ENCODE measurements around the gene ZCCHC2. TPM values are rescaled to one million over a fixed set of nuclear protein-coding genes. Genes with fewer than 3 reads are reported as not detected.

Gene ZCCHC2
- total RNA-seq, 1 experiment from 2014 or later, result 12.4 TPM

DNA sequence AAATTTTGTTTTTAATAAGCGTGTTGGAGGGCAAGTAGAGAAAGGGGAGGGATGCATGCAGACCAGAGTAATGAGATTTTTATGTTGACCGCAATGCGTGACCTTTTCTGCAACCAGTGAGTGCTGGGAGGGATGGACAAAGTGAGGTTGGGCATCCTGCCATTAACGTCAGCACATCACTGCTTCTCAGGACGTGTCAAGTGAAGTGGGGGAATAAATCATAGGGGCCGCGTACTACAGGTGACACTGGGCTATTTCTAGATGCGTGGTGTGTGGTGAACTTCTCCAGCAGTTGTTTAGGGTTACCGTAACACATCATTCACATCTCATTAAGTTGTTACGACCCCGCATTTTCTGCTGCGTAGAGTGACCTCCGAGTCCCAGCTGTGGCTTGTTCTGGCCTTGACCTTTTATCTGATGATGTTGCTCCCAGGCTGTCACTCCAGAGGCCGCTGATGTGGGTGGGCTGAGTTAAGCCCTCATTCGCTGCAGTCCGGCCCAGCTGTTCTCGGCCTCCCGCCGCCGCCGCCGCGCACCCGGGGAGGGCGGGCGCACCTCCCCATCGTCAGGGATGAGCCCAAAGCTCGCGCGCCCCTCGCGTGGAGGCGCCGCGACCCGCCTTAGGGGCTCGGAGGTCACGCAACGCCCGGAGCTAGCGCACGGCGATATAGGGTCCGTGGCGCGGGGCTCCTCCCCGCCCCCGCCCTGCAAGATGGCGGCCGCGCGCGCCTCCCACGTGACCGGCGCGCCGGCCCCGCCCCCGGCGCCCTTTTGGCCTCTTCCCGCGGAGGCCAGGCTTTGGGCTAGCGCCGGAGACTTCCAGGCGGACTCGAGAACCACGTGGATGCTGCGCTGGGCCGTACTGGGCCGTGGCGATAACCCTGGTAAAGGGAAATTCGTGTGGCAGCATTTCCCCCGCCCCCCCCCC, 3.5 kb downstream of the ZCCHC2 start:
- Histone ChIP-seq H3K23me2 (ENCODE audit: insufficient read length, low read depth, low read length, poor library complexity, severe bottlenecking) (peaks cover 13% of the 10 kb centered on the region), H2AK5ac (ENCODE audit: insufficient read length, low read length) (no peak overlapping the region), H3K4ac (ENCODE audit: low read depth, low read length) (no peak overlapping the region), H2BK12ac (ENCODE audit: insufficient read length, low read depth, low read length) (no peak overlapping the region), H2BK20ac (ENCODE audit: low read depth, low read length, poor library complexity, severe bottlenecking) (no peak overlapping the region), H2AFZ (ENCODE audit: low read length) (no peak overlapping the region), H3K14ac (ENCODE audit: insufficient read depth, low read length) (no peak overlapping the region), H4K8ac (replicated peaks; ENCODE audit: insufficient read length, low read depth, low read length) (no peak overlapping the region), H3K56ac (ENCODE audit: insufficient read length, low read depth, low read length) (no peak overlapping the region), H3K9ac (ENCODE audit: extremely low read depth, insufficient read length, low read length) (no peak overlapping the region), H2BK15ac (ENCODE audit: low read depth, low read length) (no peak overlapping the region), H3K4me1 (ENCODE audit: insufficient read depth, low read length) (peaks cover 4% of the 10 kb centered on the region; the same call in 1 of the 2 replicates), H3K79me2 (ENCODE audit: insufficient read depth, low read length) (0 out of 2 replicates have a peak, but pooled peaks cover 2% of the 10 kb centered on the region), H4K20me1 (ENCODE audit: control insufficient read depth, insufficient read depth, insufficient read length) (no peaks in the 10 kb centered on the region), H3K79me1 (ENCODE audit: insufficient read depth, low read depth, low read length, poor library complexity, severe bottlenecking) (no peaks in the 10 kb centered on the region), H4K5ac (ENCODE audit: insufficient read length, low read depth, low read length) (no peak overlapping the region), H3K18ac (ENCODE audit: insufficient read length, low read depth, low read length) (no peak overlapping the region), H3K27me3 (ENCODE audit: insufficient read depth, low read length) (peaks cover 8% of the 10 kb centered on the region; the same call in 1 of the 2 replicates), H3K9me3 (ENCODE audit: control insufficient read depth, low read depth, low read length) (no peaks in the 10 kb centered on the region), H3K4me2 (ENCODE audit: insufficient read depth, insufficient read length, low read length) (peak overlapping the region; percentile 58), H3K27ac (ENCODE audit: insufficient read length, low read depth, low read length) (no peak overlapping the region), H2BK5ac (ENCODE audit: insufficient read length, low read length) (no peak overlapping the region), H3K23ac (ENCODE audit: insufficient read length, low read depth, low read length) (no peak overlapping the region), H3T11ph (ENCODE audit: low read length) (no peak overlapping the region), H4K91ac (ENCODE audit: insufficient read length, low read depth, low read length) (no peak overlapping the region), H2BK120ac (ENCODE audit: low read depth, low read length, poor library complexity, severe bottlenecking) (no peak overlapping the region)
- TF ChIP-seq, protein P1, sequence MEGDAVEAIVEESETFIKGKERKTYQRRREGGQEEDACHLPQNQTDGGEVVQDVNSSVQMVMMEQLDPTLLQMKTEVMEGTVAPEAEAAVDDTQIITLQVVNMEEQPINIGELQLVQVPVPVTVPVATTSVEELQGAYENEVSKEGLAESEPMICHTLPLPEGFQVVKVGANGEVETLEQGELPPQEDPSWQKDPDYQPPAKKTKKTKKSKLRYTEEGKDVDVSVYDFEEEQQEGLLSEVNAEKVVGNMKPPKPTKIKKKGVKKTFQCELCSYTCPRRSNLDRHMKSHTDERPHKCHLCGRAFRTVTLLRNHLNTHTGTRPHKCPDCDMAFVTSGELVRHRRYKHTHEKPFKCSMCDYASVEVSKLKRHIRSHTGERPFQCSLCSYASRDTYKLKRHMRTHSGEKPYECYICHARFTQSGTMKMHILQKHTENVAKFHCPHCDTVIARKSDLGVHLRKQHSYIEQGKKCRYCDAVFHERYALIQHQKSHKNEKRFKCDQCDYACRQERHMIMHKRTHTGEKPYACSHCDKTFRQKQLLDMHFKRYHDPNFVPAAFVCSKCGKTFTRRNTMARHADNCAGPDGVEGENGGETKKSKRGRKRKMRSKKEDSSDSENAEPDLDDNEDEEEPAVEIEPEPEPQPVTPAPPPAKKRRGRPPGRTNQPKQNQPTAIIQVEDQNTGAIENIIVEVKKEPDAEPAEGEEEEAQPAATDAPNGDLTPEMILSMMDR (conservative IDR thresholded peaks at IDR 0.05), result no peak
- peaks cover 21% of the 10 kb centered on the region for H3K27me3 Mint-ChIP-seq (ENCODE audit: low read depth)
- peak; percentile 80 for DNase-seq
- H3K4me1 Mint-ChIP-seq, result peaks cover 23 to 40% of the 10 kb centered on the region in 2 experiments
- peak overlapping the region; percentile 72 to 87 for H3K4me3 Mint-ChIP-seq
- peaks cover 0 to 3% (median 2%) of the 10 kb centered on the region in 3 experiments; a peak in 3 of 7 replicates for H3K36me3 Mint-ChIP-seq (ENCODE audit: insufficient read depth in 1 of 3, low read depth in 3 of 3)
- peaks cover 0 to 2% of the 10 kb centered on the region in 2 experiments; a peak in 1 of 5 replicates for H3K9me3 Mint-ChIP-seq
- no CpG with 5 or more reads among the region's 74 CpGs for WGBS (ENCODE audit: extremely low coverage, insufficient read length, low lambda C conversion rate)
- no peak overlapping the region for H3K27ac Mint-ChIP-seq

All from H9 (cell line).